A549 (cell line): Measurements from ENCODE around the gene TMPRSS5. TPM values are rescaled to one million over a fixed set of nuclear protein-coding genes. Genes with fewer than 3 reads are reported as not detected.

Source experiments
- ATAC-seq, 2 experiments: fragments of 200-7000 bp in 1 of 2; fragments of >200 bp in 1 of 2; cut with Nextera tagmentation in 1 of 2; cut with Tn5 transposase in 1 of 2; 3 replicates each; pipeline versions ENCODE4 v1.8.0 to v1.9.1; 2018 to 2020; ENCODE audit warnings: mild to moderate bottlenecking in 1 of 2, moderate library complexity in 1 of 2
- CTCF ChIA-PET: fragments of 300-600 bp; sonication (Branson Sonifier 250); formaldehyde crosslinking; extraction: SDS; loops from one replicate; lab custom pipeline; 2021; ENCODE audit warnings: antibody characterized with exemption, inconsistent platforms; lab: Yijun Ruan, JAX
- POLR2A ChIA-PET: fragments of 350-600 bp; formaldehyde crosslinking; extraction: SDS; loops from one replicate; lab custom pipeline; 2021; ENCODE audit warnings: antibody characterized with exemption, inconsistent platforms; lab: Yijun Ruan, JAX
- DNase-seq, 2 experiments: peaks; one replicate each; pipeline versions ENCODE4 v3.0.0 to v3.0.0-alpha.2; 2011 to 2016; ENCODE audit warnings: low read depth in 1 of 2, low spot score in 1 of 2
- FAIRE-seq: peaks from 2 replicates; lab custom pipeline; 2011; peaks lifted over from hg19 to GRCh38; lab: Jason Lieb, UNC
- H3K27ac ChIP-seq, 2 experiments: fragments of >200 bp; sonication (Bioruptor Twin); formaldehyde crosslinking; 3 replicates each; pipeline ENCODE4 v1.5.1; 2016 to 2017
- H3K4me1 ChIP-seq: fragments of >200 bp; sonication (Bioruptor Twin); formaldehyde crosslinking; 3 replicates; pipeline ENCODE4 v1.6.1; 2016
- H3K4me2 ChIP-seq: fragments of >200 bp; sonication (Bioruptor Twin); formaldehyde crosslinking; 3 replicates; pipeline ENCODE4 v1.6.1; 2016
- H3K4me3 ChIP-seq: fragments of >200 bp; sonication (Bioruptor Twin); formaldehyde crosslinking; 3 replicates; pipeline ENCODE4 v1.5.1; 2016
- H3K9me3 ChIP-seq: fragments of >200 bp; sonication (Bioruptor Twin); formaldehyde crosslinking; 3 replicates; pipeline ENCODE4 v1.6.1; 2016
- CBX8 ChIP-seq: fragments of 200-600 bp; sonication (generic); IDR thresholded peaks from 2 replicates; pipeline ENCODE4 v1.6.1; 2016
- CEBPB ChIP-seq, 2 experiments: fragments of >200 bp in 1 of 2; sonication (Bioruptor Twin) in 1 of 2; formaldehyde crosslinking in 1 of 2; IDR thresholded peaks; 2 replicates each; pipeline ENCODE4 v1.6.1; 2012 to 2016
- CHD2 ChIP-seq: fragments of 150-350 bp; IDR thresholded peaks from 2 replicates; pipeline ENCODE4 v1.6.1; 2014; ENCODE audit warnings: low read length; ENCODE audit not compliant: partially characterized antibody
- CHD4 ChIP-seq: fragments of 200-600 bp; sonication (generic); IDR thresholded peaks from 2 replicates; pipeline ENCODE4 v1.6.1; 2016; ENCODE audit warnings: antibody characterized with exemption, mild to moderate bottlenecking, borderline replicate concordance
- CTCF ChIP-seq: fragments of >200 bp; sonication (Bioruptor Twin); formaldehyde crosslinking; IDR thresholded peaks from 3 replicates; pipeline ENCODE4 v1.5.1; 2016
- E2F6 ChIP-seq: IDR thresholded peaks from 2 replicates; pipeline ENCODE4 v1.6.1; 2012; ENCODE audit warnings: low read depth, borderline replicate concordance
- EHMT2 ChIP-seq: fragments of 200-600 bp; sonication (generic); IDR thresholded peaks from 2 replicates; pipeline ENCODE4 v1.6.1; 2016; ENCODE audit warnings: antibody characterized with exemption, low read depth, mild to moderate bottlenecking, moderate library complexity
- EP300 ChIP-seq, 2 experiments: fragments of >200 bp; sonication (Bioruptor Twin); formaldehyde crosslinking; IDR thresholded peaks; 2 replicates in 1 of 2; 3 replicates in 1 of 2; pipeline ENCODE4 v1.6.1; 2016 to 2017
- ESRRA ChIP-seq: fragments of 150-350 bp; IDR thresholded peaks from 2 replicates; pipeline ENCODE4 v1.6.1; 2014; ENCODE audit warnings: mild to moderate bottlenecking, low read length, borderline replicate concordance
- FOSB ChIP-seq: fragments of 250-450 bp; sonication (Bioruptor Pico); IDR thresholded peaks from 2 replicates; pipeline ENCODE4 v1.5.0; 2020; ENCODE audit warnings: mild to moderate bottlenecking, moderate library complexity
- FOSL2 ChIP-seq, 2 experiments: fragments of 450-650 bp in 1 of 2; fragments of >200 bp in 1 of 2; sonication (Bioruptor Twin) in 1 of 2; formaldehyde crosslinking; IDR thresholded peaks; 2 replicates each; pipeline versions ENCODE4 v1.5.0 to v1.6.1; 2016 to 2020; ENCODE audit warnings: mild to moderate bottlenecking in 1 of 2, moderate library complexity in 1 of 2
- HES2 ChIP-seq: fragments of >200 bp; sonication (Bioruptor Twin); formaldehyde crosslinking; IDR thresholded peaks from 2 replicates; pipeline ENCODE4 v1.6.1; 2016
- HMGXB4 ChIP-seq: fragments of 250-450 bp; sonication (Bioruptor Pico); IDR thresholded peaks from 2 replicates; pipeline ENCODE4 v1.5.0; 2021; ENCODE audit warnings: mild to moderate bottlenecking, moderate library complexity, borderline replicate concordance
- JUN ChIP-seq, 2 experiments: fragments of >200 bp; sonication (Bioruptor Twin); formaldehyde crosslinking; IDR thresholded peaks; 2 replicates in 1 of 2; 3 replicates in 1 of 2; pipeline ENCODE4 v1.6.1; 2016 to 2017
- KDM5A ChIP-seq: fragments of 200-600 bp; sonication (generic); IDR thresholded peaks from 2 replicates; pipeline ENCODE4 v1.6.1; 2016; ENCODE audit warnings: antibody characterized with exemption, mild to moderate bottlenecking
- MAFK ChIP-seq: fragments of 450-650 bp; IDR thresholded peaks from 2 replicates; pipeline ENCODE4 v1.6.1; 2014; ENCODE audit not compliant: partially characterized antibody
- MAZ ChIP-seq: fragments of 150-350 bp; IDR thresholded peaks from 2 replicates; pipeline ENCODE4 v1.6.1; 2014; ENCODE audit warnings: antibody characterized with exemption, low read depth, low read length, borderline replicate concordance
- NFE2L2 ChIP-seq: fragments of 150-350 bp; conservative IDR thresholded peaks from 2 replicates; pipeline ENCODE4 v1.6.1; 2014; ENCODE audit warnings: low read length
- POLR2A ChIP-seq: IDR thresholded peaks from 2 replicates; pipeline ENCODE4 v1.6.1; 2012; ENCODE audit warnings: mild to moderate bottlenecking, low read length
- SREBF2 ChIP-seq: fragments of 450-650 bp; IDR thresholded peaks from 2 replicates; pipeline ENCODE4 v1.6.1; 2014; ENCODE audit warnings: mild to moderate bottlenecking, moderate library complexity
- USF2 ChIP-seq: fragments of 450-650 bp; IDR thresholded peaks from 2 replicates; pipeline ENCODE4 v1.6.1; 2014; ENCODE audit warnings: antibody characterized with exemption
- ZFP36 ChIP-seq: fragments of 450-650 bp; IDR thresholded peaks from 2 replicates; pipeline ENCODE4 v1.6.1; 2014; ENCODE audit warnings: borderline replicate concordance; ENCODE audit not compliant: partially characterized antibody
- ZNF302 ChIP-seq: fragments of 250-450 bp; sonication (Bioruptor Pico); IDR thresholded peaks from 2 replicates; pipeline ENCODE4 v1.9.0; 2021; ENCODE audit warnings: inconsistent platforms, mild to moderate bottlenecking, moderate library complexity
- WGBS: methylation state at CpG from one replicate; pipeline ENCODE4 v1.1.6; 2017; ENCODE audit errors: missing lambda C conversion rate; 5-methylcytosine and 5-hydroxymethylcytosine counted together
- polyA plus RNA-seq, 4 experiments: library from polyadenylated mRNA; depleted of rRNA in 3 of 4; stranded (reverse); fragments of >200 nt; fragmentation: RNase III in 1 of 4; extraction: RNeasy Plus Mini Kit Qiagen cat#74134 plus additional on column Dnase treatment in 1 of 4; gene quantifications; 2 replicates in 3 of 4; 3 replicates in 1 of 4; pipeline ENCODE4 v1.2.3, GENCODE V29; 2011 to 2017

The TMPRSS5 gene
- polyA plus RNA-seq, 2 of the 4 experiments (the other 2 are of a cell fraction): 0.12 TPM

GRCh38 chr11:113689768-113690618, 16.1 kb downstream of the TMPRSS5 start:
- no peaks in the 10 kb centered on the region for H3K9me3 ChIP-seq
- DNase-seq: no peak
- 83% methylated on average over 6 of the region's 19 CpGs for WGBS
- ChIA-PET POLR2A (no interaction called here), CTCF (interaction anchor here (0.8 kb wide), 1 partner anchor 384 kb away, joined by 3 read pairs; no protein-coding TSS in a partner anchor)
- peaks cover 18% of the 10 kb centered on the region for H3K4me1 ChIP-seq
- TF ChIP-seq FOSL2 (IDR thresholded peaks at IDR 0.05): no peak
- TF ChIP-seq FOSL2 (CRISPR knock-in tag; IDR thresholded peaks at IDR 0.05): no peak
- no peak for TF ChIP-seq ESRRA
- TF ChIP-seq USF2: no peak
- TF ChIP-seq POLR2A: no peak
- TF ChIP-seq NFE2L2: no peak
- TF ChIP-seq ZNF302 (CRISPR knock-in tag): no peak
- TF ChIP-seq CHD2: no peak
- no peak for TF ChIP-seq ZFP36
- TF ChIP-seq SREBF2: no peak
- TF ChIP-seq FOSB: no peak
- no peak for TF ChIP-seq KDM5A
- TF ChIP-seq HMGXB4 (CRISPR knock-in tag): no peak
- FAIRE-seq: no peak
- H3K27ac ChIP-seq: peak overlapping the region; percentile 76 to 84
- no peak overlapping the region for H3K4me3 ChIP-seq
- peak; percentile 10; a peak in 4 of 6 replicates for ATAC-seq
- peak overlapping the region; percentile 74 for H3K4me2 ChIP-seq

GRCh38 chr11:113685654-113686359, 20.3 kb downstream of the TMPRSS5 start:
- FAIRE-seq (no peak), DNase-seq (no peak), ATAC-seq (no peak)
- WGBS: 57% methylated on average over 2 of the region's 2 CpGs
- H3K4me3 ChIP-seq: no peak overlapping the region
- no peak overlapping the region for H3K27ac ChIP-seq
- H3K4me1 ChIP-seq: peaks cover 11% of the 10 kb centered on the region
- H3K4me2 ChIP-seq: no peak overlapping the region
- ChIA-PET CTCF (no interaction called here), POLR2A (no interaction called here)
- TF ChIP-seq JUN (IDR thresholded peaks at IDR 0.05) (no peak), EHMT2 (no peak), E2F6 (no peak), CEBPB (IDR thresholded peaks at IDR 0.05) (no peak), HES2 (no peak), EP300 (IDR thresholded peaks at IDR 0.05) (no peak), MAZ (no peak), POLR2A (no peak), MAFK (no peak), USF2 (no peak), CHD4 (no peak), CBX8 (no peak), ESRRA (no peak), CTCF (no peak)
- no peaks in the 10 kb centered on the region for H3K9me3 ChIP-seq
